Heart right ventricle (tissue), 16 donors: Measurements from ENCODE around the gene RBCK1. TPM values are rescaled to one million over a fixed set of nuclear protein-coding genes. Genes with fewer than 3 reads are reported as not detected.

Source experiments
- ATAC-seq, 8 donors: fragments of 200-7000 bp; cut with Tn5 transposase; one replicate each; pipeline ENCODE4 v1.9.1; 2020; ENCODE audit warnings: mild to moderate bottlenecking in 8 of 8, moderate library complexity in 8 of 8, moderate number of reproducible peaks in 1 of 8
- DNase-seq, 2 donors: peaks; one replicate each; pipeline ENCODE4 v3.0.0-alpha.2; 2020
- H3K27ac ChIP-seq, 10 donors: fragments of 200-600 bp; sonication (generic) in 2 of 10; one replicate each; pipeline versions ENCODE4 v1.5.0 to v1.8.0; 2020 to 2022; ENCODE audit warnings: mild to moderate bottlenecking in 3 of 10
- H3K27me3 ChIP-seq, 7 donors: fragments of 200-600 bp; one replicate each; pipeline ENCODE4 v1.8.0; 2021 to 2022; ENCODE audit warnings: mild to moderate bottlenecking in 2 of 7
- H3K36me3 ChIP-seq, 9 donors: fragments of 200-600 bp; sonication (generic) in 1 of 9; one replicate each; pipeline versions ENCODE4 v1.5.0 to v1.8.0; 2020 to 2022; ENCODE audit warnings: mild to moderate bottlenecking in 2 of 9
- H3K4me1 ChIP-seq, 9 donors: fragments of 200-600 bp; sonication (generic) in 1 of 9; one replicate each; pipeline versions ENCODE4 v1.5.0 to v1.8.0; 2020 to 2022; ENCODE audit warnings: mild to moderate bottlenecking in 4 of 9
- H3K4me3 ChIP-seq, 10 donors: fragments of 200-600 bp; sonication (generic) in 2 of 10; one replicate each; pipeline versions ENCODE4 v1.5.0 to v1.8.0; 2020 to 2022; ENCODE audit warnings: mild to moderate bottlenecking in 7 of 10, moderate library complexity in 2 of 10
- H3K9me3 ChIP-seq, 11 donors: fragments of 200-600 bp in 10 of 11; sonication (generic) in 2 of 11; one replicate each; pipeline versions ENCODE4 v1.5.0 to v1.8.0; 2013 to 2022; ENCODE audit warnings: mild to moderate bottlenecking in 2 of 11, control low read depth in 1 of 11, moderate library complexity in 1 of 11
- CTCF ChIP-seq, 9 donors: fragments of 200-600 bp; sonication (generic) in 2 of 9; IDR thresholded peaks; one replicate each; pipeline versions ENCODE4 v1.5.0 to v1.8.0; 2021 to 2022; ENCODE audit warnings: antibody characterized with exemption in 9 of 9, mild to moderate bottlenecking in 5 of 9, moderate library complexity in 1 of 9
- WGBS, 2 donors: extraction: QIAGEN DNeasy Blood & Tissue Kit; methylation state at CpG; one replicate each; pipeline ENCODE4 v1.1.7; 2013; ENCODE audit warnings: inconsistent platforms in 1 of 2; 5-methylcytosine and 5-hydroxymethylcytosine counted together
- intact Hi-C, 10 donors: fragments of 100-400 bp; cut with DNase I; formaldehyde crosslinking; loops; one replicate each; pipeline versions ENCODE4 v1.11.1 to v1.14.2; 2022
- polyA plus RNA-seq, 2 donors: library from polyadenylated mRNA; stranded (reverse); fragments of 200-250 nt; gene quantifications; one replicate each; pipeline ENCODE4 v1.2.3, GENCODE V29; 2013
- total RNA-seq, 10 donors: library from RNA; stranded (reverse); fragmentation: NEBNext Ultra II Directional in 3 of 10; extraction: Animal tissue kit (Norgen Biotek cat#: 25700) in 3 of 10; gene quantifications; one replicate each; pipeline versions ENCODE4 v1.2.1 to v1.2.4, GENCODE V29; 2021 to 2023
- donor health status: Arrhythmogenic right ventricular cardiomyopathy.
- donor health status: ischemic (EF 13 %, LVEDD 7.1; RV severe dilation, severe dysfunction).
- donor health status: healthy with polysubstance abuse.
- donor health status: DM: no; HTN: yes; CAD: no.
- donor health status: DM: no; HTN: no; CAD: no.
- donor health status: ischemic (EF 25% LVEDD 6.9; RV normal size, moderate dysfunction).
- donor health status: ischemic (EF 25% LVEDD 5.7; RV mildly dilated, moderate dysfunction).
- donor health status: healthy.
- donor health status: DM: yes; HTN: yes; CAD: no.
- donor health status: Ischemic cardiomyopathy.
- donor health status: ischemic (EF 35%, LVEDD 5.7; RV mildly dilated, moderate dysfunction).
- donor health status: nonischemic (EF 11% LVEDD 7.7; RV severe dilation, severe dysfunction).
- donor health status: DM: yes; HTN: yes; CAD: no.
- donor health status: PGD.
- donor health status: ischemic (EF 29% LVEDD 5.4; RV normal size, mild dysfunction).
- donor health status: nonischemic (EF 23%, LVEDD 6.1; RV moderate dilation, normal function).

The RBCK1 gene
- total and polyA plus RNA-seq, 12 donors, result 32.0 to 86.8 (median 44.0) TPM

GRCh38 chr20:378961-379336 is 29.1 kb upstream of the RBCK1 start:
- Histone ChIP-seq H3K4me1 (peaks cover 0 to 19% (median 6%) of the 10 kb centered on the region in 9 donors), H3K4me3 (no peak overlapping the region), H3K9me3 (no peaks in the 10 kb centered on the region), H3K27ac (no peak overlapping the region), H3K27me3 (peaks cover 0 to 5% (median 0%) of the 10 kb centered on the region in 7 donors), H3K36me3 (no peaks in the 10 kb centered on the region)
- DNase-seq (no peak), ATAC-seq (no peak)
- WGBS, 2 donors, result 86 to 89% methylated on average over 5 of the region's 5 CpGs
- intact Hi-C loops, result no loop called here
- no peak for TF ChIP-seq CTCF (IDR thresholded peaks at IDR 0.05)

GRCh38 chr20:380763-381580 is 27.1 kb upstream of the RBCK1 start:
- WGBS, 2 donors, result 1% methylated on average over 83 to 93 of the region's 93 CpGs
- peak; percentile 41 to 53 for DNase-seq
- Histone ChIP-seq H3K27me3 (peaks cover 0 to 5% (median 0%) of the 10 kb centered on the region in 7 donors), H3K4me3 (peak overlapping the region; percentile 44 to 78 (median 64)), H3K27ac (peak overlapping the region in 9 of 10 donors; percentile 21 to 85 (median 58)), H3K4me1 (peaks cover 0 to 18% (median 4%) of the 10 kb centered on the region in 9 donors), H3K9me3 (no peaks in the 10 kb centered on the region), H3K36me3 (no peaks in the 10 kb centered on the region)
- peak; percentile 48 to 81 (median 66) for ATAC-seq
- no peak for TF ChIP-seq CTCF (IDR thresholded peaks at IDR 0.05)
- intact Hi-C loops, result no loop called here

- ATAC-seq (peak; percentile 76 to 90 (median 84)), DNase-seq (peak; percentile 72 to 80)
- Histone ChIP-seq H3K9me3 (no peaks in the 10 kb centered on the region), H3K4me3 (peak overlapping the region; percentile 44 to 78 (median 64)), H3K4me1 (peaks cover 0 to 18% (median 4%) of the 10 kb centered on the region in 9 donors), H3K27ac (peak overlapping the region in 7 of 10 donors; percentile 36 to 85 (median 74)), H3K27me3 (peaks cover 0 to 5% (median 0%) of the 10 kb centered on the region in 7 donors), H3K36me3 (no peaks in the 10 kb centered on the region)
- intact Hi-C loops, result no loop called here
- WGBS, 2 donors, result 2 to 4% methylated on average over 47 to 49 of the region's 49 CpGs
- no peak for TF ChIP-seq CTCF (IDR thresholded peaks at IDR 0.05)
Observed at GRCh38 chr20:381581-382290, 26.4 kb upstream of the RBCK1 start.

GRCh38 chr20:382291-383115 is 25.6 kb upstream of the RBCK1 start:
- intact Hi-C loops, result no loop called here
- WGBS, 2 donors, result 78 to 79% methylated on average over 7 to 8 of the region's 8 CpGs
- Histone ChIP-seq H3K36me3 (no peaks in the 10 kb centered on the region), H3K9me3 (no peaks in the 10 kb centered on the region), H3K27ac (peak overlapping the region in 3 of 10 donors; percentile 15 to 85 (median 21)), H3K4me1 (peaks cover 0 to 18% (median 4%) of the 10 kb centered on the region in 9 donors), H3K27me3 (peaks cover 0 to 5% (median 0%) of the 10 kb centered on the region in 7 donors), H3K4me3 (peak overlapping the region in 8 of 10 donors; percentile 45 to 78 (median 64))
- DNase-seq (no peak), ATAC-seq (peak in 7 of 8 donors; percentile 1 to 25 (median 15))
- no peak for TF ChIP-seq CTCF (IDR thresholded peaks at IDR 0.05)
